Erythroblast (primary cell): ENCODE data around the gene C11orf87.

ENCODE experiments used
- DNase-seq, 2 experiments: peaks; one replicate each; lab custom pipeline; 2025; lab: John Stamatoyannopoulos, UW
- GATA1 ChIP-seq: IDR thresholded peaks from 2 replicates; pipeline ENCODE4 v1.6.1; 2011; ENCODE audit warnings: low read depth, mild to moderate bottlenecking, control low read depth, low read length, moderate library complexity
- POLR2A ChIP-seq: IDR thresholded peaks from 2 replicates; pipeline ENCODE4 v1.6.1; 2011; ENCODE audit warnings: mild to moderate bottlenecking, low read length

Gene C11orf87

GRCh38 chr11:109421981-109422869 lies at the start of gene C11orf87:
C11orf87 (plus strand) TSS chr11:109422190; CDS start chr11:109423634, 1,444 bp downstream.
- TF ChIP-seq POLR2A (no peak), GATA1 (no peak)
- no peak for DNase-seq

- DNase-seq: no peak
- TF ChIP-seq GATA1 (no peak), POLR2A (no peak)
Measured at GRCh38 chr11:109374032-109374431, 48.0 kb upstream of the C11orf87 start.

- no peak for DNase-seq
- no peak for TF ChIP-seq POLR2A
- TF ChIP-seq GATA1: no peak
Measured at GRCh38 chr11:109374441-109374840, 47.5 kb upstream of the C11orf87 start.

- TF ChIP-seq GATA1 (no peak), POLR2A (no peak)
- DNase-seq: no peak
Measured at GRCh38 chr11:109377039-109377742, 44.8 kb upstream of the C11orf87 start.

GRCh38 chr11:109378034-109378433 lies 44.0 kb upstream of the C11orf87 start:
- TF ChIP-seq GATA1 (no peak), POLR2A (no peak)
- DNase-seq: no peak

- TF ChIP-seq POLR2A (no peak), GATA1 (no peak)
- DNase-seq: no peak
Measured at GRCh38 chr11:109383306-109383705, 38.7 kb upstream of the C11orf87 start.

- no peak for DNase-seq
- TF ChIP-seq POLR2A: no peak
- no peak for TF ChIP-seq GATA1
Measured at GRCh38 chr11:109384873-109385272, 37.1 kb upstream of the C11orf87 start.

GRCh38 chr11:109388982-109389381 lies 33.0 kb upstream of the C11orf87 start:
- TF ChIP-seq POLR2A (no peak), GATA1 (no peak)
- DNase-seq: no peak

GRCh38 chr11:109390752-109391151 lies 31.2 kb upstream of the C11orf87 start:
- TF ChIP-seq POLR2A: no peak
- no peak for DNase-seq

GRCh38 chr11:109401545-109401944 lies 20.4 kb upstream of the C11orf87 start:
- TF ChIP-seq GATA1: no peak
- TF ChIP-seq POLR2A: no peak
- no peak for DNase-seq

- DNase-seq: no peak
- TF ChIP-seq GATA1 (no peak), POLR2A (no peak)
Measured at GRCh38 chr11:109405671-109406070, 16.3 kb upstream of the C11orf87 start.

GRCh38 chr11:109416601-109417000 lies 5.4 kb upstream of the C11orf87 start:
- no peak for DNase-seq

GRCh38 chr11:109422870-109423465 lies 978 bp downstream of the C11orf87 start:
- DNase-seq: no peak

More at GRCh38 chr11:109416601-109417000, 5.4 kb upstream of the C11orf87 start:
- TF ChIP-seq GATA1: no peak
- no peak for TF ChIP-seq POLR2A

More at GRCh38 chr11:109422870-109423465, 978 bp downstream of the C11orf87 start:
- TF ChIP-seq POLR2A (no peak), GATA1 (no peak)
